Adrenal gland (tissue), 12 donors: ENCODE data around the gene ACTN1. TPM values are rescaled to one million over a fixed set of nuclear protein-coding genes. Genes with fewer than 3 reads are reported as not detected.

ENCODE experiments used
- DNase-seq, 7 donors: peaks; one replicate each; pipeline ENCODE4 v3.0.0-alpha.2; 2019 to 2020
- H3K27ac ChIP-seq, 5 donors: fragments of 200-600 bp; sonication (generic) in 4 of 5; 1 replicate in 3 of 5; 2 replicates in 2 of 5; pipeline versions ENCODE4 v1.5.1 to v1.8.0; 2016 to 2020; ENCODE audit warnings: mild to moderate bottlenecking in 1 of 5
- H3K27me3 ChIP-seq: fragments of 200-600 bp; 2 replicates; pipeline ENCODE4 v1.8.0; 2021
- H3K36me3 ChIP-seq, 2 donors: fragments of 200-600 bp; replicated peaks in 1 of 2; 1 replicate in 1 of 2; 2 replicates in 1 of 2; pipeline versions ENCODE4 v1.5.1 to v1.8.0; 2018 to 2022
- H3K4me1 ChIP-seq, 2 donors: fragments of 200-600 bp; replicated peaks in 1 of 2; 1 replicate in 1 of 2; 2 replicates in 1 of 2; pipeline versions ENCODE4 v1.5.1 to v1.8.0; 2018 to 2021
- H3K4me3 ChIP-seq, 4 donors: fragments of 200-600 bp; sonication (generic) in 3 of 4; one replicate each; pipeline ENCODE4 v1.5.1; 2016 to 2018
- H3K9me3 ChIP-seq, 3 donors: fragments of 200-600 bp; sonication (generic) in 1 of 3; replicated peaks in 1 of 3; 1 replicate in 2 of 3; 2 replicates in 1 of 3; pipeline versions ENCODE4 v1.5.1 to v1.8.0; 2016 to 2021
- POLR2A ChIP-seq, 2 donors: fragments of 450-650 bp; IDR thresholded peaks; one replicate each; pipeline ENCODE4 v1.6.1; 2017; ENCODE audit warnings: antibody characterized with exemption in 2 of 2, mild to moderate bottlenecking in 2 of 2, moderate library complexity in 1 of 2
- WGBS, 4 donors: extraction: QIAGEN DNeasy Blood & Tissue Kit in 2 of 4; methylation state at CpG; one replicate each; pipeline versions ENCODE4 v1.1.5 to v1.1.7; 2013 to 2017; 5-methylcytosine and 5-hydroxymethylcytosine counted together
- intact Hi-C, 2 donors: fragments of 100-400 bp; cut with DNase I; formaldehyde crosslinking; loops; one replicate each; pipeline versions ENCODE4 v1.14.1 to v1.15.0; 2022 to 2023
- polyA plus RNA-seq, 3 donors: library from polyadenylated mRNA; stranded (reverse); fragments of 200-250 nt in 2 of 3; fragments of 350-450 nt in 1 of 3; fragmentation: Illumina TruSeq in 1 of 3; extraction: RNeasy Lipid Tissue Mini Kit (QIAGEN cat#74804) in 1 of 3; gene quantifications; one replicate each; pipeline ENCODE4 v1.2.3, GENCODE V29; 2013 to 2014
- total RNA-seq, 9 donors: library from RNA; depleted of rRNA in 4 of 9; stranded (reverse); fragments of >200 nt in 4 of 9; fragments of 120-200 nt in 1 of 9; fragmentation: NEBNext Ultra II Directional in 1 of 9; extraction: Animal tissue kit (Norgen Biotek cat#: 25700) in 1 of 9; gene quantifications; one replicate each; pipeline versions ENCODE4 v1.1.0 to v1.2.4, GENCODE V29; 2013 to 2023
- TF ChIP-seq, protein P1 (sequence below), 6 experiments: fragments of 450-650 bp in 4 of 6; fragments of 200-600 bp in 2 of 6; sonication (generic) in 1 of 6; IDR thresholded peaks; 1 replicate in 5 of 6; 2 replicates in 1 of 6; pipeline versions ENCODE4 v1.5.1 to v1.8.0; 2016 to 2021; ENCODE audit warnings: antibody characterized with exemption in 6 of 6, mild to moderate bottlenecking in 2 of 6, moderate library complexity in 1 of 6
- donor health status: healthy with polysubstance abuse.
- donor health status: Bipolar disorder and iron deficiency.
- donor health status: DM: yes; HTN: yes; CAD: no.
- donor health status: DM: no; HTN: no; CAD: no.
- donor health status: DM: no; HTN: no; CAD: no.
- donor health status: DM: yes; HTN: yes; CAD: no.

The ACTN1 gene
- total and polyA plus RNA-seq, 12 donors: 11.6 to 180 (median 74.3) TPM

DNA sequence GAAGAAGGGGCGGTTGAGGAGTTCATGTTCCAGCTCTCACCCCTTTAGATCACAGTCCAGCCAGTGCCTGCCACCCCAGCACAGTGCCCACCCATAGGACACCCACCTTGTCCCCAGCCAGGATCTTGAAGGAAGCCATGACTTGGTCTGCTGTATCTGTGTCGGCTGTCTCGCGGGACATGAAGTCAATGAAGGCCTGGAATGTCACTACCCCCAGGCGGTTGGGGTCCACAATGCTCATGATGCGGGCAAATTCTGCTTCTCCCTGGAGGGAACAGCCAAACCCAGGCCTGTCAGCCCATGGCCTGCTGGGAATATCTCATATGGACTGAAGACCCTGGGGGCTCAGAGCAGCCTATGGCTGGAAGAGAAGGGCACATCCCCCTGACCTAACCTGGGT is 102.1 kb downstream of the ACTN1 start:
- TF ChIP-seq, protein P1, sequence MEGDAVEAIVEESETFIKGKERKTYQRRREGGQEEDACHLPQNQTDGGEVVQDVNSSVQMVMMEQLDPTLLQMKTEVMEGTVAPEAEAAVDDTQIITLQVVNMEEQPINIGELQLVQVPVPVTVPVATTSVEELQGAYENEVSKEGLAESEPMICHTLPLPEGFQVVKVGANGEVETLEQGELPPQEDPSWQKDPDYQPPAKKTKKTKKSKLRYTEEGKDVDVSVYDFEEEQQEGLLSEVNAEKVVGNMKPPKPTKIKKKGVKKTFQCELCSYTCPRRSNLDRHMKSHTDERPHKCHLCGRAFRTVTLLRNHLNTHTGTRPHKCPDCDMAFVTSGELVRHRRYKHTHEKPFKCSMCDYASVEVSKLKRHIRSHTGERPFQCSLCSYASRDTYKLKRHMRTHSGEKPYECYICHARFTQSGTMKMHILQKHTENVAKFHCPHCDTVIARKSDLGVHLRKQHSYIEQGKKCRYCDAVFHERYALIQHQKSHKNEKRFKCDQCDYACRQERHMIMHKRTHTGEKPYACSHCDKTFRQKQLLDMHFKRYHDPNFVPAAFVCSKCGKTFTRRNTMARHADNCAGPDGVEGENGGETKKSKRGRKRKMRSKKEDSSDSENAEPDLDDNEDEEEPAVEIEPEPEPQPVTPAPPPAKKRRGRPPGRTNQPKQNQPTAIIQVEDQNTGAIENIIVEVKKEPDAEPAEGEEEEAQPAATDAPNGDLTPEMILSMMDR (IDR thresholded peaks at IDR 0.05): no peak
- TF ChIP-seq POLR2A (IDR thresholded peaks at IDR 0.05): no peak
- 94 to 100% (median 97%) methylated on average over 1 to 6 of the region's 6 CpGs for WGBS, 4 donors
- H3K4me3 ChIP-seq: no peak overlapping the region
- DNase-seq: no peak
- H3K27me3 ChIP-seq: no peaks in the 10 kb centered on the region
- intact Hi-C loops: no loop called here
- peaks cover 0 to 89% of the 10 kb centered on the region in 2 donors for H3K36me3 ChIP-seq
- H3K27ac ChIP-seq: no peak overlapping the region
- no peaks in the 10 kb centered on the region for H3K4me1 ChIP-seq
- no peaks in the 10 kb centered on the region for H3K9me3 ChIP-seq

DNA sequence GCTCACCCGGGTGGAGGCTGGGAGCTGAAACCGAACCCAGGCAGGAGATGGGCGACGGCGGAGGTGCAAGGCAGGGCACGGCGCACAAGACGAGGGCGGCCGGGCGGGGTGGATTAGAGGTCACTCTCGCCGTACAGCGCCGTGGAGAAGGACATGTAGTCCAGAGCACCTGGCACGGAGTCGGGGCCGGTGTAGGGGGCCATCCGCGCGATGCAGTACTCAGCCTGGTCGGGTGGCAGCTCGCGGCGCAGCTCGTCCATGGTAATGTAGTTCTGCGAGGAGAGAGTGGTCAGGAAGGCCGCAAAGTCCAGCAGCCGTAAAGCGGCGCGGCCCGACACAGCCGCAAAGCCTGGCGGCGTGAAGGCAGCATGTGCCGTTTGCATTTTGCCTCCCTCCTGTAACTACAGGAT is 104.4 kb downstream of the ACTN1 start:
- DNase-seq: peak in 1 of 7 donors; percentile 61
- H3K4me1 ChIP-seq: no peaks in the 10 kb centered on the region
- no peak overlapping the region for H3K4me3 ChIP-seq
- no peaks in the 10 kb centered on the region for H3K27me3 ChIP-seq
- WGBS, 4 donors: 96 to 98% (median 96%) methylated on average over 36 to 37 of the region's 37 CpGs
- no peak for TF ChIP-seq POLR2A (IDR thresholded peaks at IDR 0.05)
- TF ChIP-seq, protein P1 (IDR thresholded peaks at IDR 0.05): no peak
- no peak overlapping the region for H3K27ac ChIP-seq
- H3K9me3 ChIP-seq: no peaks in the 10 kb centered on the region
- peaks cover 0 to 77% of the 10 kb centered on the region in 2 donors for H3K36me3 ChIP-seq
- intact Hi-C loops: no loop called here

DNA sequence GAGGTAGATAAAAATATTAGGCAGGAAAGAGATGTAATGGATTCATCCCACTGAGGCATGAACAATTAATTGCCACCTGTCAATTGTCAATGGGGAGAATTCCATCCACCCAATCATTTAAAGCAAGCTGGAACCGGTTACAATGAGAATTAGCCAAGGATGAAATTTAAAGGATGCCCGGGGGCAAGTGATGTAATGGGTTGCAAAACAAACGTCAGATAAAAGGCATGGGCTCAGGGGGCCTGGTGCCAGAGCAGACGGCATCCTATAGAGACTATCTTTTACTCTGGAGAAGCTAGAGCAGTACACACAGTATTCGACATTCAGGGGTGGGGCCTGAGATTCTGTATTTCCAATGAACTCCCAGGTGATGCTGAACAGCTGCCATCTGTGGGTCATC is 105.7 kb downstream of the ACTN1 start:
- Histone ChIP-seq H3K27me3 (no peaks in the 10 kb centered on the region), H3K4me3 (no peak overlapping the region), H3K27ac (no peak overlapping the region), H3K4me1 (no peaks in the 10 kb centered on the region), H3K9me3 (no peaks in the 10 kb centered on the region), H3K36me3 (peaks cover 0 to 63% of the 10 kb centered on the region in 2 donors)
- no peak for DNase-seq
- intact Hi-C loops: no loop called here
- WGBS, 4 donors: 89 to 92% (median 90%) methylated on average over 5 of the region's 5 CpGs
- no peak for TF ChIP-seq POLR2A (IDR thresholded peaks at IDR 0.05)
- TF ChIP-seq, protein P1 (IDR thresholded peaks at IDR 0.05): no peak

DNA sequence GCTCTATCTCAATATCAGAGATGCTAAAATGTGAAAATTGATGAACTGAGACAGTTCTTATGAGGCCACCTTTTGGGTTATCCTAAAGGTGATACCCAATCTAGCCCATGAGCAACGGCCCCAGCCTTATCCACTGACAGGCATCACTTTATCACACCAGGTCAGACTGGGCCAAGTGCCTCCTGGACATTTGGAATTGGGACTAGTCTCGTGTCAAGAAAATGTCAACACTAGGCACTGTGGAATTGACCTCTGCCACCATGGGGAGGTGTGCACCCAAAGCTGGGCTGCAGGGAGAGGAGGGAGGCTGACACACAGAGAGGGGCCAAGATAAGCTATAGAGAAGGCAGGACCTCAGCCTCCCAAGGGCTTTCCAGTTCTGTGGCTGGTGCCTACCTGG is 107.7 kb downstream of the ACTN1 start:
- Histone ChIP-seq H3K4me1 (no peaks in the 10 kb centered on the region), H3K27ac (no peak overlapping the region), H3K4me3 (no peak overlapping the region), H3K36me3 (peaks cover 0 to 44% of the 10 kb centered on the region in 2 donors), H3K27me3 (no peaks in the 10 kb centered on the region), H3K9me3 (no peaks in the 10 kb centered on the region)
- intact Hi-C loops: no loop called here
- no peak for DNase-seq
- TF ChIP-seq, protein P1 (IDR thresholded peaks at IDR 0.05): no peak
- TF ChIP-seq POLR2A (IDR thresholded peaks at IDR 0.05): no peak
- 57 to 94% (median 93%) methylated on average over 2 of the region's 2 CpGs for whole genome bisulfite sequencing, 4 donors
